Measurements from ENCODE around the gene TCEANC.
"Not testable (repeated sequence)": the region's sequence is repeated elsewhere in the genome, so short reads cannot be mapped to it uniquely, and the experiment has no call there.

The TCEANC gene

DNA sequence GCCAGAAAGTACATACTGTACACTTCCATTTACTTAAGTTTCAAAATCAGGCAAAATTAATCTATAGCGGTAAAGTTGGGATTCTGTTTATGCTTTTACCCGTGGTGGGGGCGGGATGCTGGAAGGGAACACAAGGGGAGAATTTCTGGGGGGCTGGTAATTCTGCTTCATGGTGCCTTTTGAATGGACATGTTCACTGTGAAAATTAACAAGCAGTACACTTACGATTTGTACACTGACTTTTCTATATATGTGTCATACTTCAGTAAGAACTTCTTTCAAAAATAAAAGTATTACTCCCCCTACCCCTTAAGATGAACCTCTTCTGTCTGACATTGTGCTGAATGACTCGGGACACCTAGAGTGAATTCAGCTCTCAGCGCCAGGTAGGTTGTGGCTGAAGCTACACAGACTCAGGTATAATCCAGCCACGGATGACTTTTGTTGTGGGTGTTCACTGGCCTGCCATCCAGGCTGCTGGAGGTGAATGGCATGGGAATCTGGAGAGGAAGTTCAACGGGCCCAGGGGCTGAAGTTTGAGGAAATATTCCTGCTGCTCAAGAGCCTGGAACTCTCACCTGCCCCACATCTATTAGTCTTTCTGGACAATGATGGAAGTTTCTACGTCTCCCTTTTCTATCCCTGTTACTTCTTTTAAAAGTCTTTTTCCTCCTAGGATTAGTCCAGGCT lies 7.3 kb upstream of the TCEANC start:
- Mint-ChIP-seq H3K4me3 (no peak overlapping the region), H3K4me1 (peaks cover 5% of the 10 kb centered on the region), H3K9me3 (peaks cover 27% of the 10 kb centered on the region), H3K36me3 (ENCODE audit: low read depth) (no peaks in the 10 kb centered on the region), H3K27me3 (ENCODE audit: low read depth, poor library complexity) (peaks cover 2% of the 10 kb centered on the region), H3K27ac (no peak overlapping the region)
- TF ChIP-seq CTCF (IDR thresholded peaks at IDR 0.05) = no peak
- DNase-seq = no peak

GRCh38 chrX:13646154-13646549 lies 6.8 kb upstream of the TCEANC start:
- H3K4me3 Mint-ChIP-seq = no peak overlapping the region
- H3K27me3 Mint-ChIP-seq (ENCODE audit: low read depth, poor library complexity) = peaks cover 2% of the 10 kb centered on the region
- H3K4me1 Mint-ChIP-seq = peaks cover 5% of the 10 kb centered on the region
- peaks cover 27% of the 10 kb centered on the region for H3K9me3 Mint-ChIP-seq
- TF ChIP-seq CTCF (IDR thresholded peaks at IDR 0.05) = peak; percentile 53
- H3K36me3 Mint-ChIP-seq (ENCODE audit: low read depth) = no peaks in the 10 kb centered on the region
- no peak overlapping the region for H3K27ac Mint-ChIP-seq
- DNase-seq = peak; percentile 57

DNA sequence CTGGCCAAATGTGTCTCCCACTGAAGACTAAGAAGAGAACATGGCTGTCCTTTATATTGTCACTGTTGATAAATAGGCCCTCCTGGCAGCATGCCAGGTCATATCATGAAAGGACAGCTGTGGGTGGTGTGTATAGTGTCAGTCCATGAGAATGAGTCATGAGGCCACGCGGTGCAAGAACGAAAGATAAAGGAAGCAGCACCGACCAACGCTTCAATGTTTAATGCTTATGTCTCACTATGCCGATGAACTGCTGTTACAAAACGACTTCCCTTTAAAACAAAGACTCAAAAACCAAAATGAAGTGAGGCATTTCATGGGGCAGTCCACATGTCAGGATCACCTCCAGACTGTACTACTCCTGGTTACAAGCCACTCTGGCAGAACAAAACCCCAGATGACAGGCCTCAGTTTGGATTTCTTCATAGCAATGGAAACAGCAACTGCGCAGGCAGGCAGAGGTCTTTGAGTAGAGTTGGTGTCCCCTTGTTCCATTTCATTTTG lies 5.2 kb upstream of the TCEANC start:
- H3K4me3 Mint-ChIP-seq = no peak overlapping the region
- DNase-seq = no peak
- H3K4me1 Mint-ChIP-seq = peaks cover 10% of the 10 kb centered on the region
- no peaks in the 10 kb centered on the region for H3K36me3 Mint-ChIP-seq (ENCODE audit: low read depth)
- no peak overlapping the region for H3K27ac Mint-ChIP-seq
- H3K27me3 Mint-ChIP-seq (ENCODE audit: low read depth, poor library complexity) = peaks cover 2% of the 10 kb centered on the region
- no peak for TF ChIP-seq CTCF (IDR thresholded peaks at IDR 0.05)
- H3K9me3 Mint-ChIP-seq = peaks cover 30% of the 10 kb centered on the region

DNA sequence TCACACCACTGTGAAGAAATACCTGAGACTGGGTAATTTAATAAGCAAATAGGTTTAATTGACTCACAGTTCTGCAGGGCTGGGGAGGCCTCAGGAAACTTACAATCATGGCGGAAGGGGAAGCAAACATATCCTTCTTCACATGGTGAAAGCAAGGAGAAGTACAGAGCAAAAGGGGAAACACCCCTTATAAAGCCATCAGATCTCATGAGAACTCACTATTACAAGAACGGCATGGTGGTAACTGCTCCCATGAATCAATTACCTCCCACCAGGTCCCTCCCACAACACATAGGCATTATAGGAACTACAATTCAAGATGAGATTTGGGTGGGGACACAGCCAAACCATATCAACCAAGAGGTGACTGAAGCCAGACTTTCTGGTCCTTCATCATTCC lies 4.6 kb upstream of the TCEANC start:
- Mint-ChIP-seq H3K4me1 (peaks cover 10% of the 10 kb centered on the region), H3K9me3 (peaks cover 30% of the 10 kb centered on the region)
- H3K27ac Mint-ChIP-seq; H3K4me3 Mint-ChIP-seq; DNase-seq; H3K27me3 Mint-ChIP-seq (ENCODE audit: low read depth, poor library complexity); H3K36me3 Mint-ChIP-seq (ENCODE audit: low read depth): not testable (repeated sequence)

DNA sequence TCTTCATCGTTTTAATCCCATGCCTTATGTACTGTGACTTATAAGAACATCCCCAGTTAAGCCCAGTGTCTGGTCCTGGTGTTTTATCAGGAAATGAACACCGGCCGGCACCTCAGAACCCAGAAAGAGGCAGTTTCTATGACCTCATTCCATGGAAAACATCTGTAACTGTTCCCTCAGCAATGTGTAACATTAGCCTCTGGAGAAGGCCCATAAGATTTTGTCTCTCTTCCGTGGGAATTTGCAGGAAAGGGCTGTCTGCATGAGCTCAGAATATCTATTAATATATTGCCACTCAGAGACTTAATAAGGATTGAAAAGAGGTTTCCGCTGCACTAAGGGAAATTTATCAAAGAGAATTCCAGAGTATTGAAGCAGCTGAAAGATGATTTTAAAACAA lies 3.1 kb upstream of the TCEANC start:
- Mint-ChIP-seq H3K4me1 (peaks cover 10% of the 10 kb centered on the region), H3K27ac (no peak overlapping the region), H3K27me3 (ENCODE audit: low read depth, poor library complexity) (peaks cover 2% of the 10 kb centered on the region), H3K4me3 (no peak overlapping the region), H3K9me3 (peaks cover 22% of the 10 kb centered on the region), H3K36me3 (ENCODE audit: low read depth) (no peaks in the 10 kb centered on the region)
- no peak for DNase-seq
- no peak for TF ChIP-seq CTCF (IDR thresholded peaks at IDR 0.05)

GRCh38 chrX:13650318-13650717 lies 2.6 kb upstream of the TCEANC start:
- no peak for DNase-seq
- Mint-ChIP-seq H3K9me3 (peaks cover 24% of the 10 kb centered on the region), H3K27ac (no peak overlapping the region), H3K27me3 (ENCODE audit: low read depth, poor library complexity) (peaks cover 2% of the 10 kb centered on the region), H3K4me3 (no peak overlapping the region), H3K4me1 (peaks cover 10% of the 10 kb centered on the region), H3K36me3 (ENCODE audit: low read depth) (no peaks in the 10 kb centered on the region)
- TF ChIP-seq CTCF (IDR thresholded peaks at IDR 0.05) = no peak

All from nephron progenitor cell (in vitro differentiated cells).